ENCODE measurements around the gene HSD11B1. TPM values are rescaled to one million over a fixed set of nuclear protein-coding genes. Genes with fewer than 3 reads are reported as not detected.

Gene HSD11B1
- total RNA-seq, result not detected

GRCh38 chr1:209704584-209704983, at the start of gene HSD11B1:
Gene HSD11B1 (plus strand): TSS chr1:209704846. CDS start chr1:209704943, 97 bp downstream.

GRCh38 chr1:209674957-209675564, 29.6 kb upstream of the HSD11B1 start, which contains the start of gene G0S2:
Gene G0S2 (plus strand): TSS chr1:209675412. CDS start chr1:209675685, 273 bp downstream.

GRCh38 chr1:209755926-209756614, 51.4 kb downstream of the HSD11B1 start, which contains the start of gene TRAF3IP3:
Gene TRAF3IP3 (plus strand): TSS chr1:209756053. CDS start chr1:209760040, 3,987 bp downstream.

Other genes with a start within 250 kb of the HSD11B1 start
- not detected for gene CAMK1G, start 121.1 kb upstream of the HSD11B1 start, total RNA-seq
- 1 to 10 TPM; 2.0 to 2.4 TPM for gene LAMB3, start 52.4 kb upstream of the HSD11B1 start, total RNA-seq
- not detected for gene G0S2, start 29.4 kb upstream of the HSD11B1 start, total RNA-seq
- not detected for gene TRAF3IP3, start 51.2 kb downstream of the HSD11B1 start, total RNA-seq
- 1 to 10 TPM; 2.8 to 3.7 TPM for gene C1orf74, start 79.7 kb downstream of the HSD11B1 start, total RNA-seq
- gene IRF6, start 101.3 kb downstream of the HSD11B1 start, total RNA-seq, result 1 to 10 TPM in 1 of 2 donors, under 1 TPM in 1; 1.00 to 1.7 TPM
- 10 to 100 TPM; 12.7 to 14.0 TPM for gene UTP25, start 123.1 kb downstream of the HSD11B1 start, total RNA-seq
- gene SYT14, start 233.4 kb downstream of the HSD11B1 start, total RNA-seq, result 10 to 100 TPM; 27.3 to 36.1 TPM